HepG2 (cell line): ENCODE data around the gene APBA3. TPM values are rescaled to one million over a fixed set of nuclear protein-coding genes. Genes with fewer than 3 reads are reported as not detected.

Experiments used
- DMAP1 ChIP-seq: IDR thresholded peaks from 2 replicates; pipeline ENCODE4 v1.6.1; 2016
- FIP1L1 ChIP-seq: fragments of 200-400 bp; formaldehyde crosslinking; IDR thresholded peaks from 2 replicates; pipeline ENCODE4 v1.6.1; 2018; ENCODE audit warnings: low read depth, mild to moderate bottlenecking, low read length, moderate library complexity, borderline replicate concordance; ENCODE audit not compliant: insufficient read depth
- GLI4 ChIP-seq: sonication (generic); formaldehyde crosslinking; IDR thresholded peaks from 2 replicates; pipeline ENCODE4 v1.5.1; 2020; ENCODE audit warnings: missing genetic modification reagents, mild to moderate bottlenecking, moderate library complexity, borderline replicate concordance
- GLMP ChIP-seq: sonication (generic); formaldehyde crosslinking; IDR thresholded peaks from 2 replicates; pipeline ENCODE4 v1.9.0; 2021; ENCODE audit warnings: missing genetic modification reagents, mild to moderate bottlenecking, borderline replicate concordance
- GPBP1L1 ChIP-seq: sonication (generic); formaldehyde crosslinking; IDR thresholded peaks from 2 replicates; pipeline ENCODE4 v1.5.0; 2020; ENCODE audit warnings: mild to moderate bottlenecking, missing genetic modification reagents
- MBD4 ChIP-seq: IDR thresholded peaks from 2 replicates; pipeline ENCODE4 v1.6.1; 2012; ENCODE audit warnings: low read length, inconsistent platforms, borderline replicate concordance
- NCOA2 ChIP-seq: sonication (generic); formaldehyde crosslinking; IDR thresholded peaks from 2 replicates; pipeline ENCODE4 v1.8.0; 2022; ENCODE audit warnings: inconsistent platforms
- PAF1 ChIP-seq: IDR thresholded peaks from 2 replicates; pipeline ENCODE4 v1.6.1; 2016; ENCODE audit warnings: missing genetic modification reagents, missing compliant biosample characterization
- SALL1 ChIP-seq: sonication (generic); formaldehyde crosslinking; IDR thresholded peaks from 2 replicates; pipeline ENCODE4 v1.8.0; 2022; ENCODE audit warnings: mild to moderate bottlenecking, missing genetic modification reagents
- TOPORS ChIP-seq: sonication (generic); formaldehyde crosslinking; IDR thresholded peaks from 2 replicates; pipeline ENCODE4 v1.8.0; 2023; ENCODE audit warnings: mild to moderate bottlenecking, missing genetic modification reagents
- YEATS2 ChIP-seq: sonication (generic); formaldehyde crosslinking; IDR thresholded peaks from 2 replicates; pipeline ENCODE4 v1.4.0; 2020; ENCODE audit warnings: missing genetic modification reagents, borderline replicate concordance
- ZFP36 ChIP-seq: fragments of 150-350 bp; IDR thresholded peaks from 2 replicates; pipeline ENCODE4 v1.6.1; 2018; ENCODE audit warnings: borderline replicate concordance, low read length, low read depth; ENCODE audit not compliant: partially characterized antibody
- ZMAT3 ChIP-seq: sonication (generic); formaldehyde crosslinking; conservative IDR thresholded peaks from 2 replicates; pipeline ENCODE4 v1.7.0; 2021; ENCODE audit warnings: missing genetic modification reagents
- ZNF326 ChIP-seq: sonication (generic); formaldehyde crosslinking; IDR thresholded peaks from 2 replicates; pipeline ENCODE4 v1.4.0; 2020; ENCODE audit warnings: missing genetic modification reagents, borderline replicate concordance
- ZNF331 ChIP-seq: sonication (generic); formaldehyde crosslinking; IDR thresholded peaks from 2 replicates; pipeline ENCODE4 v1.4.0; 2020; ENCODE audit warnings: missing genetic modification reagents
- ZNF34 ChIP-seq: sonication (generic); formaldehyde crosslinking; IDR thresholded peaks from 2 replicates; pipeline ENCODE4 v1.4.0; 2020; ENCODE audit warnings: mild to moderate bottlenecking, missing genetic modification reagents, borderline replicate concordance
- ZNF557 ChIP-seq: sonication (generic); formaldehyde crosslinking; IDR thresholded peaks from 2 replicates; pipeline ENCODE4 v1.4.0; 2020; ENCODE audit warnings: missing genetic modification reagents
- ZNF563 ChIP-seq: sonication (generic); formaldehyde crosslinking; IDR thresholded peaks from 2 replicates; pipeline ENCODE4 v1.8.0; 2022; ENCODE audit warnings: mild to moderate bottlenecking, moderate library complexity, missing genetic modification reagents
- ZNF607 ChIP-seq: sonication (generic); formaldehyde crosslinking; IDR thresholded peaks from 2 replicates; pipeline ENCODE4 v1.5.1; 2020; ENCODE audit warnings: missing genetic modification reagents, mild to moderate bottlenecking, borderline replicate concordance
- ZNF619 ChIP-seq: sonication (generic); formaldehyde crosslinking; IDR thresholded peaks from 2 replicates; pipeline ENCODE4 v1.4.0; 2020; ENCODE audit warnings: mild to moderate bottlenecking, missing genetic modification reagents
- ZNF703 ChIP-seq: sonication (generic); formaldehyde crosslinking; IDR thresholded peaks from 2 replicates; pipeline ENCODE4 v1.5.1; 2020; ENCODE audit warnings: missing genetic modification reagents, mild to moderate bottlenecking, moderate library complexity, borderline replicate concordance
- ZSCAN12 ChIP-seq: sonication (generic); formaldehyde crosslinking; IDR thresholded peaks from 2 replicates; pipeline ENCODE4 v1.9.0; 2021; ENCODE audit warnings: mild to moderate bottlenecking, missing genetic modification reagents
- ZSCAN5A ChIP-seq: sonication (generic); formaldehyde crosslinking; IDR thresholded peaks from 2 replicates; pipeline ENCODE4 v1.8.0; 2022; ENCODE audit warnings: mild to moderate bottlenecking, missing genetic modification reagents, borderline replicate concordance
- polyA plus RNA-seq, 8 experiments: library from polyadenylated mRNA; depleted of rRNA in 3 of 8; stranded (reverse) in 7 of 8; unstranded in 1 of 8; fragments of >200 nt; fragmentation: Illumina TruSeq in 4 of 8; extraction: Trizol in 4 of 8; gene quantifications; 2 replicates each; pipeline versions ENCODE4 v1.2.1 to v1.2.3, GENCODE V29; 2011 to 2016; ENCODE audit warnings: low read depth in 4 of 8, missing spikeins in 1 of 8, mixed read lengths in 1 of 8; ENCODE audit not compliant: insufficient read depth in 1 of 8
- total RNA-seq, 5 experiments: library from RNA; depleted of rRNA; stranded (reverse); fragments of >200 nt; fragmentation: Illumina TruSeq; extraction: Trizol; gene quantifications; 2 replicates each; pipeline ENCODE4 v1.2.3, GENCODE V29; 2016; ENCODE audit warnings: low read depth in 1 of 5
- TF ChIP-seq, protein P1 (sequence below): sonication (generic); formaldehyde crosslinking; conservative IDR thresholded peaks from 2 replicates; pipeline ENCODE4 v1.8.0; 2022; ENCODE audit warnings: low read depth, missing genetic modification reagents

The APBA3 gene
- total and polyA plus RNA-seq, 2 of the 13 experiments (the other 11 are each of a cell fraction or from before 2014, with no cell fraction given), result 14.2 to 14.3 TPM

- TF ChIP-seq, protein P1, sequence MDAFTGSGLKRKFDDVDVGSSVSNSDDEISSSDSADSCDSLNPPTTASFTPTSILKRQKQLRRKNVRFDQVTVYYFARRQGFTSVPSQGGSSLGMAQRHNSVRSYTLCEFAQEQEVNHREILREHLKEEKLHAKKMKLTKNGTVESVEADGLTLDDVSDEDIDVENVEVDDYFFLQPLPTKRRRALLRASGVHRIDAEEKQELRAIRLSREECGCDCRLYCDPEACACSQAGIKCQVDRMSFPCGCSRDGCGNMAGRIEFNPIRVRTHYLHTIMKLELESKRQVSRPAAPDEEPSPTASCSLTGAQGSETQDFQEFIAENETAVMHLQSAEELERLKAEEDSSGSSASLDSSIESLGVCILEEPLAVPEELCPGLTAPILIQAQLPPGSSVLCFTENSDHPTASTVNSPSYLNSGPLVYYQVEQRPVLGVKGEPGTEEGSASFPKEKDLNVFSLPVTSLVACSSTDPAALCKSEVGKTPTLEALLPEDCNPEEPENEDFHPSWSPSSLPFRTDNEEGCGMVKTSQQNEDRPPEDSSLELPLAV (CRISPR knock-in tag), result no peak
- peak; percentile 85 for TF ChIP-seq ZNF607
- TF ChIP-seq YEATS2 (CRISPR knock-in tag), result peak; percentile 49; the same call in 1 of the 2 replicates
- TF ChIP-seq ZMAT3 (CRISPR knock-in tag), result 0 out of 2 replicates have a peak, but pooled peaks have one; percentile 57
- TF ChIP-seq ZFP36, result no peak
- TF ChIP-seq PAF1, result no peak
- 0 out of 2 replicates have a peak, but pooled peaks have one; percentile 8 for TF ChIP-seq ZNF331 (CRISPR knock-in tag)
- no peak for TF ChIP-seq GPBP1L1
- TF ChIP-seq FIP1L1, result no peak
- TF ChIP-seq TOPORS (CRISPR knock-in tag), result 0 out of 2 replicates have a peak, but pooled peaks have one; percentile 39
- no peak for TF ChIP-seq ZNF557 (CRISPR knock-in tag)
- TF ChIP-seq GLI4, result peak; percentile 60; the same call in 1 of the 2 replicates
- TF ChIP-seq NCOA2 (CRISPR knock-in tag), result no peak
- TF ChIP-seq ZNF619 (CRISPR knock-in tag), result no peak
- peak; percentile 72; the same call in 1 of the 2 replicates for TF ChIP-seq ZSCAN5A (CRISPR knock-in tag)
- peak; percentile 93 for TF ChIP-seq DMAP1 (CRISPR knock-in tag)
- no peak for TF ChIP-seq GLMP (CRISPR knock-in tag)
- no peak for TF ChIP-seq ZNF703
- TF ChIP-seq SALL1, result peak; percentile 88
- 0 out of 2 replicates have a peak, but pooled peaks have one; percentile 49 for TF ChIP-seq ZSCAN12
- TF ChIP-seq ZNF34 (CRISPR knock-in tag), result no peak
- TF ChIP-seq ZNF326 (CRISPR knock-in tag), result no peak
- TF ChIP-seq ZNF563 (CRISPR knock-in tag), result no peak; the same call in 1 of the 2 replicates
- TF ChIP-seq MBD4, result no peak
Measured at GRCh38 chr19:3762501-3763459, 1.3 kb upstream of the APBA3 start, which contains the start of gene MRPL54 (continued).
